Esophagus squamous epithelium (tissue), 4 donors: ENCODE results near the gene PPM1M.

Experiments
- CTCF ChIP-seq, 6 experiments: fragments of 450-650 bp in 4 of 6; fragments of 200-600 bp in 2 of 6; sonication (generic) in 2 of 6; IDR thresholded peaks; one replicate each; pipeline ENCODE4 v1.5.1; 2016 to 2019; ENCODE audit warnings: antibody characterized with exemption in 6 of 6, mild to moderate bottlenecking in 4 of 6, moderate library complexity in 4 of 6
- POLR2A ChIP-seq, 4 donors: fragments of 450-650 bp; IDR thresholded peaks; one replicate each; pipeline ENCODE4 v1.6.1; 2017; ENCODE audit warnings: antibody characterized with exemption in 4 of 4, mild to moderate bottlenecking in 4 of 4, moderate library complexity in 3 of 4

- TF ChIP-seq POLR2A (IDR thresholded peaks at IDR 0.05) (no peak), CTCF (IDR thresholded peaks at IDR 0.05) (no peak)
Measured at GRCh38 chr3:52213005-52213404, 32.6 kb upstream of the PPM1M start.
